Cortex of kidney (tissue), 1 donor: ENCODE results near the gene FSTL1.
"Not testable (repeated sequence)": the region's sequence is repeated elsewhere in the genome, so short reads cannot be mapped to it uniquely, and the experiment has no call there.

Source experiments
- DNase-seq: peaks from one replicate; lab custom pipeline; 2025; lab: John Stamatoyannopoulos, UW

The FSTL1 gene

DNA sequence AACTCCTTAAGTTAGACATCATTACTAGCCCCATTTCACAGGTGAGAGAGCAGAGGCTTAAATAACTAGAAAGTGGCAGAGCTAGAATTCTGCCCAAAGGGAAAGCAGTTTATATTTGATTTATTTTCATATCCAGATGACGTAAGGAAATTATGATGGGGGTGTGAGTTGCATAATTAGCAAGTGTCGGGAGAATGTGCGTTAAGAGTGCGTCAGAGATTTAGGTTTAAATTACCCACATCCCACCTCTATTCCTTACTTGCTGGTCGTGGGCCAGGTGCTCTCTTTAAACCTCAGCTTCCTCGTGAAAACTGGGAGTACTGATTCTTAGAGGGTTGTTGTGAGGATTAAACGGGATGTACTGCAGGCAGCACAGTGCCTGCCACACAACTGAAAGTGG is 32.3 kb downstream of the FSTL1 start:
- no peak for DNase-seq

DNA sequence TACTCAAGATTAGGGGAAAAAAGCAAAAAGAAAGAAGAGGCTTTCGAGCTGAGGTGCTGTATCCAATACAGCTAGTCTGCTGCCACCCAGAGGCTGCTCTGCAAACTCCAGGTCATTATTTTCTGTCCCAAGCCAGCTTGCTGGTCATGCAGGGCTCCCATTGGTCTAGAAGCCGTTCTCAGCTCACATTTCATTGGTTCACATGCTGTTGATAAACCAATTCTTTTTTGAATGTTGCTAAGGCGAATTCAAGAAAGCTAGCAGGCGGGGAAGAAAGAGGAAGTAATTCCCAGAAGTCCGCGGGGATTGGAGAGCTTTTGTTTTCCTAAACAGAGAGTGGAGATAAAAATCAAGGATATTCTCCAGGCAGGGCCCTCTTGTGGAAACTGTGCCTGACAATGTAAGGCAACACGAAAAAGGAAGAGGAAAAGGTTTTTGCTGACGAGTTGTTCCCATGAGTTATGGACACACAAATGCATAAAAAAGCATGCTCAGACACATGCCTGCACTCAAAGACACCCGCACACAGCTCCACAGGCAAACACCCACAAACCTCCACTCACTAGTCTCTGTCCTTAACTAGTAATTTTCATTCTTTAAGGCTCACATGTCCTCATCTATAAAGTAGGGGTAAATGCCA is 33.4 kb downstream of the FSTL1 start:
- DNase-seq = no peak

DNA sequence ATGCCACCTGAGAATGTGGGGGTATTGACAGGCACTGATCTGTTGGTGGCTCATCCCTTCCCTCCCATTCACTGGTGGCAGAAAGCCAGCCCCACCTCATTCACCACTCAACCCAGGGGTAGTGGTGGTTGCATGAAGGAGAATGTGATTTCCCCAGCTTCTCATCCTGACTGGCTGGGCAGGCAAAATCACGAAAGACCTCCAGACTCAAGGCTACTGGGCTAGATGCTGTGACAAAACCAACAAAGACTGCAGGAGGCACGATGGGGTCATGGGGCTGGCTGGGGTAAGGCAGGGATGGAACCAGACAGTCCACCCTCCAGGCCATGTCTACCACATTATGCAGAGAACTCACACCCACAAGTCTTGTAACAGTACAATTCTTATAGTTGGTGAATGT is 33.9 kb downstream of the FSTL1 start:
- DNase-seq = no peak

DNA sequence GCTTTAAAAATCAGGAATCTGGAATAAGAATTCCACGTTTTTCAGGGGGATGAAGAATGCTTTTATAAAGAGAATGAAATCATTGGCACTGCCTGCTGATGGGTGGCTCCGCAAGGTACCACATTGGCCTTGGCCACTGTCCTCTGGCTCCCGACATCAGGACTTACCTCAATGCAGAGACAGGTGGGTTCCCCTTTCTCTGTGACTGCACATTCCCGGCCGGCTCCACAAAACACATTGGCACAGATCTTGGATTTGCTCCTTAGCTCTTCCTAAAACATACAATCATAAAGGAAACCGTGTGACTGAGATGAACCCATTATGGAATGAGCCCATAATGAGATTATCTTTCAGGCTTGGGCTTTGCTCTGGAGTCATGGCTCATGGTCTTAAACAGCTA is 35.0 kb downstream of the FSTL1 start:
- DNase-seq = no peak

DNA sequence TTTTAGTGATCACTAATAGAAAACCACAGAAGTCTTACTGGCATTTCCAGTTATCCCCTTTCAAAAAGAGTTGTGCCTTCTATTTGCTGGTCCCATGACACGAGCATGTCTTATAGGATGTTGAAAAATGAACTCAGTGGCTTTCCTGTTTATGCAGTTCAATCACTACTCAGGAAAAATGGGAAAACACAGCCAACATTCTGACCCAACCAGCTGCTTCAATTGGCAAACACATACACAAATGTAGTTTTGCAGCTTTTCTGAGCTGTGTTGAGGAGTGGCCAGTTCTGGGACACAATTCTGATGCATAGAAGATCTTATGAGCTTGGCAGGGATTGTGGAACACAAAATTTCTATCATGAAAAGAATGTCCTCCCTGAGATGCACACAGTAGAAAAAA is 40.3 kb downstream of the FSTL1 start:
- DNase-seq = no peak

DNA sequence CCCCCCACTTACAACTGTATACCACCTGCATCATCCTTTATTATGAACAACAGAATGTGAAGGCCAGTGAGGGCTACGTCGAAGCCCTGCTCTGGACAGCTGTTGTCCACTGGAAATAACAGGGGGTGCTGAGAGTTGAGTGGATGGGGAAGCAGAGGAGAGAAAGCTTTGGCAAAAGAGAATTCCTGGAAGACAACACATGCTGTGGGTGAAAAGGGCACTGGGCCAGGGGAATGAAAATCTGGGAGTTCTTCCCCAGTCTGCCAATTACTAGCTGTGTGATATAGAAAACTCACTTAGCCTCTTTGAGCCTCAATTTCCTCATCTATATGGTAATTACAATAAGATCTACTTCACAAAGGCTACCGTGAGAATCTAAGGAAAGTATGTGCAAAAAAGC is 40.7 kb downstream of the FSTL1 start:
- no peak for DNase-seq

DNA sequence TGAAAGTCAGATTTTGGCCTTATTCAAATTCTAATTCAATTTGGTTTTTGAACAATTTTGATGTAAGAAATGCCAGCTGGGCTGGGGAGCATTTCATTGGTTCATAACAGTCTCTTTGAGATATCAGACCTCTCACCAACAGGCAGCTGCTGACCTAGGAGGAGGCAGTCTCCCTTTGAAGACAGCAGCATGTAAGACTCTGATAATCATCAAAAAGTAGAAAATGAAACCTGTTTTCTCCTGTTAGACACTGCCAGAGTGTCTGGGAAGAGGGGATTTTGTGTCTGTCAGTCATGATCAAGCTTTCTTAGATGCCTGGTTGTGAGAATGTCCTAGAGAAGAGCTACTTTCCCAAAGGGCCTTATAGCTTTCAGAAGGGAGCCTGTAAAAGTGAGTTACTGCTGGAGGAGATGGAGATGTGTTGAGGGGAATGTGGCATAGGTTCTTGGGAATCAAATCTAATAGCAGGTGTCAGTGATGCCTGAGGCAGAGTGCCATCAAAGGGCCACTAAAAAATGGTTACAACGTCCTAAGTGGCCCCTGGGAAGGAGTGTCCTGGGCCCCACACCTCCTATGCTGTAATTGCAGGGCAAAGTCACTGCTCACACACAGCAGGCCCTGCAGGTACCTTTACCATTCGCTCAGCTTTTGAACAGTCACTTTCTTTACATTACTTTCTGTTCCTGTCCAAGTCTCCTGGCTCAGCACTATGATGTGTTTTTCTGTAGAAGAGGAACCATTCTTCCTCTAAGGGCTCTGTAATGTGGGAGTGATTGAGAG is 43.1 kb downstream of the FSTL1 start:
- no peak for DNase-seq

DNA sequence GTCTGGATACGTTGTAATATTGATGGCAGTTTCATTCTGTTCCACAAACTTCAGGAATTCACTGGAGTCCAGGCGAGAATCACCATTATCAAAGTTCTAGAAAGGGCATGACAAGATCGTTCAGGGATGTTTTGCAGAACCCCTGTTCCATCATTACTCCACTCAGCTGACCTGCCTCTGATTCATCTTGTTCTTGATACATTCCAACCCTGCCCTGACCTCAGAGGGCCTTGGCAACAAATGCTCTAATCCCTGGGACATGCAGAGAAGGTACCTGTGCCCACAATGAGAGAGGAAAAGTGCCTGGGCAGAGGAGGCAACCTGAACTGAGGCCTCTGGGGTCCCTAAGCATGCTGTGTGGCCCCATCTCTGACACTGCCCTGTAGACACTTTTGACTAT is 45.9 kb downstream of the FSTL1 start:
- DNase-seq = no peak

DNA sequence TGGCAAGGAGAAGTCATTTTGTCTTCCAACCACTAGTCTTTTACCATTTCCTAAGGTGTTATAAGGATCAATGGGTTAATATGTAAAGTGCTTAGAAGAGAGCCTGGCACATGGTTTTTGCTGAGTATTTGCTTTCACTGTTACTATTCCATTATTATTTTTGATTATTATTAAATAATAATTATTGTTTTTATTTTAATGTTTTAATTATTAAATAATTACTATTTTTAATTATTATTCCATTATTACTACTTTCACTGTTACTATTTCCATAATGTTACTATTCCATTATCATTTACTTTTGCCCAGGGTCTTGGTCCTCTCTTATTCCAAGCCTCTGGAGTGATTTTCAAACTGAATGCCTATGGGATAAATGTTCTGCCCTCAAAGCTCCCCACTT is 48.5 kb downstream of the FSTL1 start:
- no peak for DNase-seq

DNA sequence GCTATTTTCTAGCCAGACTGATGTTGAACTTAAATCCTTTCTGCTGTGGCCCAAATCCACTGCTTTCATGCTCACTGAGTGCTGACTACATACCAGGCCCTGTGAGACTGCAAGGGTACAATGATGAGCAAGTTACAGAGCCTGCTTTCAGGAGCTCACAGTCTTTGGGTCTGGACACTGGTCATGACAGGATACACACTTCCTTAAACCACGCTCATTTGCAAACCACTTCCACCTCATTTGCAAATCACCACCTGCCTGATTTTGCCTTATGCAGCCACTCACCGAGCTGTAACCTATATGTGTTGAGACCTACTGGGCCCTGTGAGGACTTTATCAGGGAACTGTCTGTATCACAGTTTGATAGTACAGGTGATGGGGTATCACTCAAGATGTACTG is 51.4 kb downstream of the FSTL1 start:
- DNase-seq = no peak

DNA sequence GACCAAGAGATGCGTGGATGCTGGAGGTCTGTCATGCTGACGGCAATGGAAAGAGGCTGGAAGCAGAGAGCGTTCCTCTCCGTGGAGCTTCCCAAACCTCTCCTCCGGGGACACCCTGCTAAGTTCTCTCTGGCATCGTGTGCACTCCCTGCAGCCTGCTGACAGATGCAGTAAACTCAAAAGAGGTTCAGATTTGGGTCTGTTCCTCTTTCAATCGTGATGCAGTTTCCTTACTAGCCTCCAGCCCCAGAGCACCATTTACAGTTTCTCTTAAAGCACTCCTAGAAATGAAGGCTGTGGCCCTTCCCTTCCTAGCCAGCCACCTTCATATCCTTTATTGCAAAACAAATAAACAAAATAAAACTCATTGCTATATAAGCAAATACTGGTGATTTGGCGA is 54.3 kb downstream of the FSTL1 start:
- DNase-seq = no peak

DNA sequence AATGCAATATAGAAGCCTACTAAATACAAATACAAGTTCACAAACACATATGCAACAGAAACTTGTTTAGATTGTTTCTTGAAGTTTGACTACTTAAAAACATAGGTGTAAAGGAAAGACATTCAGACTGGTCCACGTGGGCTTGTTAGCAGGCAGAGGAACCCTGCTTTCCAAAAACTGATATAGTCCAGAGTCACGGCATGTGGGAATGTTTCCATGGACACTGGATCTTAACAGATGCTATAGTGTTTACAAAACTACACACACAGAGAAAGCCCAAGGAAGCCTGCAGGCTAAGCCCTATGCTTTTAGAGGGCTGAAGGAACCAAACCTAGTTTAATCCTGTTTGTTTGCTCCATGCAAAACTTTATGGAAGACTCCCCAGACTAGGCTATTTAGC is 56.4 kb downstream of the FSTL1 start:
- no peak for DNase-seq

DNA sequence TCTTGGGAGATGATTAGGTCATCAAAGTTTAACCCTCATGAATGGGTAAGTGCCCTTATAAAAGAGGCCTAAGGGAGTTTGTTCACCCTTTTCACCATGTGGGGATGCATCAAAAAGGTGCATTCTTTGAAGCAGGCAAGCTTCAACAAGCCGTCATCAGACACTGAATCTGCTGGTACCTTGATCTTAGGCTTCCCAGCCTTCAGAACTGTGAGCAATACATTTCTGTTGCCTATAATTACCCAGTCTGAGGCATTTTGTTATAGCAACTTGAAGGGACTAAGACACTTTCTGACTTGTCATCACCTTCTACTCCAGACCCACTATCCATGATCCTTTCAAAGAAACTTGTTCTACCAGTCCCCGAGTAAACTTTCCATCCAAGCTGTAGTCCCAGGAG is 57.0 kb downstream of the FSTL1 start:
- no peak for DNase-seq

DNA sequence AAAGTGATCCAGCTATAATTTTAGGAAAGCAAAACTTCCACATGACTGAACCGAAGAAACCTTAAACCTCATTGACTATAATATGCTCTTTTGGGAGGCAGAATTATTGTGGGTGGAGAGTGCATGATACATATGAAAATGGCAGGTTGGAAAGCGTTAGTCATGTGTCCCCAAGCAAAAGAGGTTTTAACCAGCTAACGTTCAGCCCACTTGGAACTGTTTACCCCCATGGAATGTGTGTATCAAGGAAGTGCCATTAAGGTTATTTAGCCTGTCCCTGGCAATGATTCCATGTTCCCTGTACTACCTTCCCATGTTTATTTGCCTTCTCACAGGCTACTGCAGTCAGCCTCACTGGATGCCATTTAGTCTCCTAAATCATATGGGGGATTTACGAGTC is 57.5 kb downstream of the FSTL1 start:
- no peak for DNase-seq

DNA sequence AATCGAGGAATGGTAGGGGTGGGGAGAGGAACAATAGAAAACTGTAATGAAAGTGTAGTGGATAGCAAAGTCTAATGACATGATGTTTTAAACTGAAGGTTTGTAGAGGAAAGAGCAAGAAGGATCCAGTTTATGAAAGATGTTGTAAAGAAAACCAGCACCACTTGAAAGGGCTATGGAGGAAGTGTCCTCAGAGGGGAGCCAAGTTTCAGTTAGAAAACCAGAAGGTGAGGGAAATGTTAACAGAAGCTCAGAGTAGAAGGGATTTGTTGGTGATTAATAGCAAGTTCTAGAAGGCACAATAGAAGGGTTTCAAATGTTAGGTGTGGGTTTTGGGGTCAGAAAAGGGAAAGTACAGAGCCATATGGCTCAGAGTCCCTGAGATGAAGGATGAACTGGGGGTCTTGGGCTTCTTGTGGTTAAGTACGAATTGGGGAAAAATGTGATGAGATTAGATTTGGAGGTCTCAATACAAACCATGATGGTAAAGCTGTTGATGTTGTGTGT is 67.8 kb downstream of the FSTL1 start:
- DNase-seq = no peak

DNA sequence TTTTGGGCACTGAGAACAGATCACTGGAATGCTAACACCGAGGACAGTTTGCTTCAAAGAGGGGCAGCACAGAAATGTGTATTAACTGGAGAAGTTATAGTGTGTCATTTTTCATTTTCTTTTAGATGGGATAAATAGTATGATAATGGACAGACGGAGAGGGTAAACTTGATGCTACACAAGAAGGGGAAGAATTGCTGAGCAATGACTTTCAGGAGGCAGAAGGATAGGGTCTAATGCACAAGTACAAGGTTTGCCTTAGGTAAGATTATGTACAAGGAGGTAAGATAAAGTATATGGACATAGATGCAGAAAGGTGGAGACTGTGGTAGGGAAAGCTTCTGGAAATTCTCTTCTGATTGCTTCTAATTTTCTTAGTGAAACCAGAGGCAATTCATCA is 69.3 kb downstream of the FSTL1 start:
- no peak for DNase-seq

DNA sequence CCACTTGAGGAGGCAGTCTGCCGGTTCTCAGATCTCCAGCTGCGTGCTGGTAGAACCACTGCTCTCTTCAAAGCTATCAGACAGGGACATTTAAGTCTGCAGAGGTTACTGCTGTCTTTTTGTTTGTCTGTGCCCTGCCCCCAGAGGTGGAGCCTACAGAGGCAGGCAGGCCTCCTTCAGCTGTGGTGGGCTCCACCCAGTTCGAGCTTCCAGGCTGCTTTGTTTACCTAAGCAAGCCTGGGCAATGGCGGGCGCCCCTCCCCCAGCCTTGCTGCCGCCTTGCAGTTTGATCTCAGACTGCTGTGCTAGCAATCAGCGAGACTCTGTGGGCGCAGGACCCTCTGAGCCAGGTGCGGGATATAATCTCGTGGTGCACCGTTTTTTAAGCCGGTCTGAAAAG is 72.8 kb downstream of the FSTL1 start:
- not testable (repeated sequence) for DNase-seq

DNA sequence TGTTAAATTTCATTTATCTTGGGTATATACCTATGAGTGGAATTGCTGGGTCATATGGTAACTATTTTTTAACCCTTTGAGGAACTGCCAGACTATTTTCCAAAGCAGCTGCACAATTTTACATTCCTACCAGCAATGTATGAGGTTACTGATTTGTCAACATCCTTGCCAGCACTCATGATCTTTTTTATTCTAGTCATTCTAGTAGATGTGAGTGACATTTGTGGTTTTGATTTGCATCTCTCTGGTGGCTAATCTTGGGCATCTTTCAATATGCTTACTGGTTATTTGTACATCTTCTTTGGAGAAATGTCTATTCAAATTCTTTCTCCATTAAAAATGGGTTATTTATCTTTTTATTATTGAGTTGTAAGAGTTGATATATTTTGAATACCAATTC is 80.3 kb downstream of the FSTL1 start:
- no peak for DNase-seq

DNA sequence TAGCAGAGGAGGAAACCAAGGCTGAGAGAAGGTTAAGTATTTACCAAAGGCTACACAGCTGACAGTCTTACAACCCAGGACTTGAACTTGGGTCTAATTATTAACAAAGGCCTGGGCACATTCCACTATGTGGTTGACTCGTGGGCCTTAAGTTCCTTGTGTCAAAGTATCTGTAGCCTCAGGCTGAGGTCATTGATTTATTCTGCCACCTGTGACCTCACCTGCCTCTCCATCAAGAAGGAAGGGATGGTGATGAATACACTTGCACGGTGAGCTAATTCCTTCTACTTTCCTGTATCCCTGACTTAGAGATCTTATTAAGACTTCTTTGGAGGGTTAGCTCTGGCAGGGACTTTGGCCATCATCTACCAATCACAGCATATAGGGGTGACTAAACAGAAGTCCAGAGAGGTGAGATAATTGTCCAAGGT is 81.7 kb downstream of the FSTL1 start:
- no peak for DNase-seq

DNA sequence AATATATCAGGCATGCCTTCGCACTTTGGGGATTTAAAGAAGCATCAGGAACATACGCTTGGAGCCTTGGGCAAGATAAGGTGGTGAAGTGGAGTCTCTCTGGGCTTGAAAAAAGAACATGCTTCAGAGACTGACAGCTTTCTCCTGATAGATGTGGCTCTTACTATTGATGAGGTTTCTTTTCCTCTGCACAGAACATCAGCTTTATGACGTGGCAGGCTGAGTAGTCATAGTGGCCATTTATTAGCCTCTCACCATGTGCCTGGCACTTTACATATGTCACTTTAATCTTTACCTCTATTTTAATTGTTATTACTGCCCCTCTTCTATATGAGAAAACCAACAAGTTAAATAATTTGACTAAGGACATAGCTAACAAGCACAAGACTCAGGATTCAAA is 82.6 kb downstream of the FSTL1 start:
- no peak for DNase-seq

DNA sequence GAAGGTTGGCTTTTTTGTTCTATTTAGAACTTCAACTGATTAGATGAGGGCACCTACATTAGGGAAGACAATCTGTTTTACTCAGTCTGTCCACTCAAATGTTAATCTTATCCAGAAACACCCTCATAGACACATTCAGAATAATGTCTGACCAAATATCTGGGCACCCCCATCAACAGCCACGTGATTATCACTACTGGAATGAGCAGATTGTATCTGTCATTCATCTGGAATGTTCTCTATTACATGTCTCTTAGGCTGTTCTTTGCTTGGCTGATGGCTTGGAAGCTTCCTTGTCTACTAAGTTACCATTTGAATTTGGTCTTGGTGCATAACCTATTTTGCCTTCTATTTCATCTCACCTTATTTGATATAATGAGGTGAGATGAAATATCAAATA is 86.0 kb downstream of the FSTL1 start:
- no peak for DNase-seq

DNA sequence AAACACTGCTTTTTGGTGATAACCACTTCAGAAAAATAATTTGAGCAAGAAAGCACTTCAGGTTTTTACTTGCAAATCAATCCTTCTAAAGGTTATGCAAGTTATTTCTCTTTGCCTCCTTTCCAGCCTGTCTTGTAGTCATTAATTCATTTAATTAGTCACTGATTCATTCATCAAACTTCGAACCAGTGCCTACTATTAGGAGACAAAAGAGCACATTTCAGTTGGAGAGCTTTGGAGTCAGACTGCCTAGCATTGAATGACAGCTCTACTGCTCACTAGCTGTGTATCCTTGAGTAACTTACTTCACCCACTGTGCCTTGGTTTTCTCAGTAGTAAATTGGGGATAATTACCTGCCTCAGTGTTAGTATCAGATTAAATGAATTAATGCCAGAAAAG is 86.7 kb downstream of the FSTL1 start:
- DNase-seq = no peak

DNA sequence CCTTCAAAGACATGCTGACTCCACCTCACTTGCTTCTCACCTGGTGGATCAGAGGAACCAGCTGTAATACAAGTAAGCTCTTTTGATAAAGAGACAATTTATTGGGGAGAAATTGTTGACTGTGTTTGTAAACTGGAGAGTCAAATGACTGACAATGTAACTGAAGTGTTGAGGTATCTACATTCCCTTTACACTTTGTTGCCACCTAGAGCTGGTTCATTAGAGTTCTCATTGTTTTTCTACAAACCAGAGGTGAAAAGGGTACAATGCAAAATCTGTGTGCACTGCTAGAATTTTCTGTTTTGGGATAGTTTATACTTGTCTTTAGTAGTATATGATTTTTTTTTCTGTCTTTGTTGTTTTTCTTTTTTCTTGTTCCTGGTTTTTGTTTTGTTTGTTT is 93.0 kb downstream of the FSTL1 start:
- no peak for DNase-seq

DNA sequence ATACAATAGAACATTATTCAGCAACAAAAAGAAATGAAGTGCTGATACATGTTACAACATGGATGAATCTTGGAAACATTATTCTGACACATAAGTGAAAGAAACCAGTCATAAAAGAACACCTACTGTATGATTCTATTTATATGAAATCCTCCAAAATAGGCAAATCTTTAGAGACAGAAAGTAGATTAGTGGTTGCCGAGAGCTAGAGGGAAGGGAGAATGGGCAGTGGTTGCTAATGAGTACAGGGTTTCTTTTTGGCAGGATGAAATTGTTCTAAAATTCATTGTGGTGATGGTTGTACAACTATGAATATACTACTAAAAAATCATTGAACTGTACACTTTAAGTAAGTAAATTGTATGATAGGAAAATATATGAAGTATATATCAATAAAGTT is 95.3 kb downstream of the FSTL1 start:
- DNase-seq = no peak
